ENCODE measurements around the gene NUBP2.

NUBP2 gene

DNA sequence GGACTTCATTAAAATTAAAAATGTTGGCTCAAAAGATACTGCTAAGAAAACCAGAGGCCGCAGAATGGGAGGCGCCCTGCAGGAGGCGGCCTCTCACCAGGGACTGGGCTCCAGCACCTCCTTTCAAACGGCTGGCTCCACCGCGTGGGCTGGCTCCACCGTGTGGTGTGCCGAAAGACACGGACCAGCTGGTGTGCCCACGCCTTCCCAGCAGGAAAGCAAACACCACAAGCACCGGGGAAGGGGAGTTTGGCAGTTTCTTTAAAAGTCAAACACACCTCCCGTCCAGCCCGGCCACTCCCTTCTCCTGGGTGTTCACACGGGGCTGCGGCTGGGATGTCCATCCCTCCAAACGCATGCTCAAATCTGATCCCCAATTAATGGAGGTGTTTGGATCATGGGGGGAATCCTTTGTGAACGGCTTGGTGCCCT lies 30.0 kb downstream of the NUBP2 start:
- no peak for DNase-seq

- no peak for DNase-seq
These were observed 32.7 kb downstream of the NUBP2 start for GRCh38 chr16:1815461-1815860.

- DNase-seq: no peak
These were observed 33.9 kb downstream of the NUBP2 start for GRCh38 chr16:1816396-1817275.

DNA sequence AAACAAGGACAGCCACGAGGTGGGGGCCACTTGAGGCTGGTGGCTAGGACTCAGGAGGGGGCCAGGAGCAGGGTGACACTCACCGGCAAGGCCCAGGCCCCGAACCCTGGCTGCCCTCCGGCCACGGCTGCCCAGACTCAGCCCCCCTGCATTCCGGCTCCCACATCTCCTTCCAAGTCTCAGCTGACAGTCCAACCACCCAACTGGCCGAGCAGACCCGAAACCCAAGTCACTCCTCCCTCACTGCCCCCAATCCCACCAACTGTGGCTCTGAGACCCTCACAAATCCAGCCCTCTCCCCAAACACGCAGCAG lies 34.5 kb downstream of the NUBP2 start:
- DNase-seq: no peak

DNA sequence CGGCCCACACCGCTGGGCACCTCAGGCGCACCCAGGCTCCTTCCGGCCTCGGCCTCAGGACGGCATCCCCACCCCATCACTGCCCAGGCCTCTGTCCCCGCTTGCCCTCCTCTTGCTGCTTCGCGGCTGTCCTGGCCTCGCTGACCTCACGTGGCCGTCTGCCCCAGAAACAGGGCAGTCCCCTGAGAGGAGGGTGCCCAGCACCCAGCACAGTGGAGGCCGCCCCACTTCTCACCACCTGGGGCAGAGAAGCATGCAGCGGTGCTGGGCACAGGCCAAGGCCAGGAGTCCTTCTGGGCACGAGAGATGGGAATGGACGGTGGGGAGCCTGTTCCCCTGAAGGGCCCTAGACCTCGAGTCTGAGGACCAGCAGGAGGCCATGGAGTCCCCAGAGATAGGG lies 35.0 kb downstream of the NUBP2 start:
- DNase-seq: no peak

DNA sequence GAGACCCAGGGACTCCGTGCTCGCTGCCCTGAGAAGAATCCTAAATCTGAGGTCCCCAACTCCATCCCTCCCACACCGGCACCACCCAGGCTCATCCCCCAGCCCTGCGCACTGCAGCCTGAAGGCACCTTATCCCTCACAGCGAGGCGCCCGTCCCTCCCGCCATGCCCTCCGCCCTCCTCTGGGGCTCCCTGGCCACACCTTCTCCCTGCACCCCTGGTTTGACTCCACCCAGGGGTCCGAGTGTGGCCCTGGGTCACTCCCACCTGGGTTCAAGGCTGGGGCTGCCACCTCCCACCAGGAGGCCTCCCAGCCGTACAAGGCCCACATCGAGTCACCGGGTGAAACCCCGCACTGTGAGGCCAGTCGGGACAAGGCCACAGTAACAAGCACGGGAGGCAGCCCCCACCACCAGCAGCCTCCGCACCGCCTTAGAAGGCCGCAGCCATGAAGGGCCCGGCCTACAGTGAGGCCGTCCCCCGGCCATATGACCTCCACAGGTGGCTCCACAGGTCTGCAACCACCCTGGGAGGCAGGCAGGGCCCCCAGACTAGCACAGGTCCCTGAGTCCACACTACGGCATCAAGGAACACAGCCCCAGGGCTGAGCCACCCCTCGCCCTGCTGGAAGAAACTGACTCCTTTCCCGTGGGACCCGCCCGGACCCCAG lies 35.6 kb downstream of the NUBP2 start:
- DNase-seq: no peak

GRCh38 chr16:1818873-1819525 lies 36.2 kb downstream of the NUBP2 start:
- no peak for DNase-seq

- no peak for DNase-seq
These were observed 36.9 kb downstream of the NUBP2 start for GRCh38 chr16:1819611-1820010.

DNA sequence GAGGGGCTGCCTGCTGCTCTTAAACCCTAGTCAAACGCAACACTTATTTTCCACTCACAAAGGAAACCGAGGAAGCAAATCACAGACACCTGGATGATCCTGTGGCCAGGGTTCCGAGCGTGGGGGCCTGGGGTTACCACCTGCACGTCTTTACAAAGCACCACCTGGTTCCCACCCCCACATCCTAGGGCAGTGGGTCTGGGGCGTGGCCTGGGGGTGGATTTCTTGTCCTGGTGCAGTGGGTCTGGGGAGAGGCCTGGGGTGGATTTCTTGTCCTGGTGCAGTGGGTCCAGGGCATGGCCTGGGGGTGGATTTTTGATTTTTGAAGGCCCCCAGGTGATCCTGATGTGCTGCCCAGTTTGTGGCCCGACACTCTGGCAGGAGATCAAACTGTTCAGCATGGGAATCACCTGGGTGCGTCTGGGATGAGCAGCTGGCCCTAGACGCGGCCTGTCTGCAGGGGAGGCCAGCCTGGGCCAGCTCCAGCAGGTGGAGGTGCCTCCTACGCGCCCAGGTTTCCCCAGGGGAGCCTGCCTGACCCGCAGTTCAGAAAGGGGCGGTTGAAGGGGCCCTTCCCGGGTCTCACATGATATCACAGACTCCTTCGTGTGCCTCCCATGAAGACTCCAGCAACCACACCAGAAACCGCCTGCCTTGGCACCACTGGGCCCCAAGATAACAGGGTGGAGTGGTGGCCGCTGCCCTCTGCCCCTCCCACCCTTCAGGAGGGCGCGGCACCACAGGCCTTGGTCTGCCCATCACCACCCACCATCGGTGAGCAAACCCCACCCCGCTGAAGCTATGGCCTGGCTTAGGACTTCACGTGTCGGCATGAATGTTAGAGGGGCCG lies 37.6 kb downstream of the NUBP2 start:
- DNase-seq: no peak

- no peak for DNase-seq
These were observed 38.2 kb downstream of the NUBP2 start for GRCh38 chr16:1820946-1821290.

DNA sequence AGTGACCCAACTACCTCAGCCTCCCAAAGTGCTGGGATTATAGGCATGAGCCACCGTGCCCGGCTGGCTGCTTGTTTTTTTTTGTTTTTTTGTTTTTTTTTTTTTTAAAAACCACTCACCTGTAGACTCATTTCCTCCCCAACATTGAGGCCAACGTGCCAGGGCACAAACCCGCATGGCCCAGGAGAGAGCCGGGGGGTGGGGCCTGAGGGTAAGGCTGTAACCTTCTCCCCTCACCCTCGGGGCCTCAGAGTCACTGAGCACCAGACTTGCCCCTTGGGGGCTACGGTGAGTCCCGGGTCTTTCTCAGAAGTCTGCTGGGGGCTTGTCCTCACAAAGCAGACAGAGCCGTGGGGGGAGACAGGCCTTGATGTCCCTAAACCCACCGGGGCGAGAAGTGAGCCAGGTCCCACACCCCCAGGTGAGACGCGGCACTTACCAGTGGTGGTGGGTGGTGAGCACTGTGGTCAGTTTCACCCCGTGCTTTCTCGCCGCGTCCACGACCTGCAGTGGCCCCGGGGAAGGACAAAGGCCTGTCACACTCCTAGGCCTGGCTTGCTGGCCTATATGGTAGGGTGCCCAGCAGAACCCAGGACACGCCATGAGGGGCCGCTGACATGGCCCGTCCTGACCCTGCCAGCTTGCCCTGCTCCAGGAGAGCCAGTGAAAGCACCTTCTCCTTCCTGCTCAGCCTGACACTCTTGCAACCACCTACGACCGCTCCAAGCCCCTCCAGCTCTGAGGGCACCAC lies 39.3 kb downstream of the NUBP2 start:
- DNase-seq: no peak

- DNase-seq: no peak
These were observed 40.0 kb downstream of the NUBP2 start for GRCh38 chr16:1822801-1823200.

- no peak for DNase-seq
These were observed 41.1 kb downstream of the NUBP2 start for GRCh38 chr16:1823821-1824220.

DNA sequence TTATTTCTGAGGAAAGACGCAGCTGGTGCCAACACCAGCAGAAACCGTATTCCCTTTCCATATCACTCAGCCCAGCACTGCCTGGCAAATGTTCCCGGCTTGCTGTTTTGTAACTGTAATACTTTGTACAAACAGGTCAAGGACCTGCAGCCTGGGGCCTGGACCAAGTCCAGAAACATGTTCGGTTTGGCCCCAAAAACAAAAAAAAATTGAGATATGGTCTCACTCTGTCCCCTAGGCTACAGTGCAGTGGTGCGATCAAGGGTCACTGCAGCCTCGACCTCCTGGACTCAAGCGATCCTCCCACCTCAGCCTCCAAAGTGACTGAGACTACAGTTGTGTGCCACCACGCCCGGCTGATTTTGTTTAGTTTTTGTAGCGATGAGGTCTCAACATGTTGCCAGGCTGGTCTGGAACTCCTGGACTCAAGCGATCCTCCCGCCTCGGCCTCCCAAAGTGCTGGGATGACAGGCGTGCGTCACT lies 42.7 kb downstream of the NUBP2 start:
- no peak for DNase-seq

DNA sequence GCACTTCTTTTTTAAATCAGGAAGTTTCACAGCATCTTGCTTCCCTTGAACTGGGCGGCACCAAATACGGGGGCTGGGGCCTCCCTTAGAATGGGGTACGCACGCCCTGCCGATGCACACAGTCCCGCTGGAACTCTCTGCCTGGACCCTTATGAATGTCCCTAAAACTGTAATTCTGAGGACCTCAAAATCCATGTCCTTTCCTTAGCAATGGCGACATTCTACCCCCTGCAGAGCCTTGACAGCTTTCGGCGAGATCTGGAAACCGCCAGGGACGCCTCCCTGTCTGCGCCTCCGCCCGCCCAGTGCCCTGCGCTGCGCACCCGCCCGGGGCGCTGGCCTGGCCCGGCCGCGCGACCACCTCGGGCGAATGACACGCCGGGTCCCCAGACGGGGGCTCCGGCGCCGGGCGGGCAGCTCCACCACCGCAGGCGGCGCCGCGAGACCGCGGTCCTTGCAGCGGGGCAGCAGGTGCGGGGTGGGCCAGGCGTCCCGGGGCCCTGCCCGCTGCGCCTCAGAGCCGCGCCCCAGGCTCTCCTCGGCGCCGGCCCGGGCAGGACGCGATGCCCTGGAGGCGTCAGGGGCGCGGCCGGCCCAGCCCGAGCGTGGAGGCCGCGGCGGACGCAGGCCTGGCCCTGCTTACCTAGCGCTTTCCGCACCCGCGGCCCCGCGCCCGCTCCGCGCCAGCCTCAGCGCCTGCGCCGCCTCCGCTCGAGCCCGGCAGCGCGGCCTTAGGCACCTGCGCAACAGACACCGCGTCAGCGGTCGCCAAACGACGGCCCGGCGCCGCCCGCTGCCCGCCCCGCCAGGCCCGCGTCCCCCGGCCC lies 43.3 kb downstream of the NUBP2 start:
- no peak for DNase-seq

GRCh38 chr16:1826691-1827573 lies 44.2 kb downstream of the NUBP2 start, which contains the start of the genes FAHD1 and HAGH:
Gene FAHD1, plus strand, starts transcription at chr16:1827206. Its CDS starts 33 bp downstream, at chr16:1827239.
Gene HAGH, minus strand, starts transcription at chr16:1826825. Its CDS starts 38 bp downstream, at chr16:1826787.
- peak; percentile 84 for DNase-seq

DNA sequence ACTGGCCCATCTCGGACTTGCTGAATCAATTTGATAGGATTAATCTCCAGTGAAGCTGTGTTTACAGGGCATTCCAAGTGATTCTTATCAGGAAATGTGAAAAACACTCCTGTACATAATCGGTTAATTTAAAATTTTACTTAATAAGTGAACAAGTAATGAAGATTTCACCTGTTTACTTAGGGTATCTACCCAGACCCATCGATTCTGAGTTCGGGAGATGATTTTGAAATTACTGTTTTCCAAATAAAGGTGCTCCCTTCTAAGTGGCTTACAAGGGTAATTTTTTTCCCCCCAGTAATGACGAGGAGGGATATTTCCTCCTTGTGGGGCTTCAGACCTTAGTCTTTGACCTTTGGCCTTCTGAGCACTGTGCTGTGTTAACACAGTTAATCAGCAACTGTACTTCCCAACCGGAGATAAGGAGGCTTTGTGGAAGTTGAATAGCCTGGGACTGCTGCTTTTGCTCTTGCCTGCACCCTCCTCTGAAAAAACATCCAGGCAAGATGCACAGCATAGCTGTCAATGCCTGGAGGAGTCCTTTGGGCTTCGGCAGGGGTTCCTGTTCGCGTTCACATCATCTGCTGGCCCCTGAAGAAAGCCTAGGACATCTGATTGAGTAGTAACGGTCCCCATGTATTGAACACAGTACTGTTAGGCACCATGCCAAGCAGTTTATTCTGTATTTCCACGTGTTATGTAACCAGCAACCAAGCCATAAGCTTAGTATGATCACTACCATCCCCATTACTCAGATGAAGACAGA lies 46.1 kb downstream of the NUBP2 start:
- DNase-seq: no peak

DNA sequence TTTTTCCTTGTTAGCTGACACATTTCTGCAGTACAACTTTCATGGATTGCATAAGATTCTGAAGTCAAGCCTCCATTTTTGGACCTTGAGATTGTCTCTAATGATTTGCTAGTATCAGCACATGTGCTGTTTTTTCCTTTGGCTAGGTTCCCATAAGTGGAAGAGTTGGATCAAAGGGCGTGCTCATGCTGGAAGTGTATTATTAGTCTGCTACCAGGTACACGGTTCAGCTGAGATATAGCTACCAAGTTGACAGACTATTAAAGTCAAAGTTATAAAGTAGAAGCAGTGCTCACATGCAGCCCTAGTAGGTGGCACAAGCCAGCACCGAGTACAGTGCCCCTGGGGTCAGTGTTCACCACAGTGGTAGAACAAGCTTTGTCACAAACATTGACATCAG lies 47.5 kb downstream of the NUBP2 start:
- DNase-seq: no peak

Measured in NCI-H2029 (cell line).